HG03378 (cell line): ENCODE data around the gene RABGAP1L.
"Not testable (repeated sequence)": the region's sequence is repeated elsewhere in the genome, so short reads cannot be mapped to it uniquely, and the experiment has no call there.

Experiments
- ATAC-seq: cut with Tn5 transposase; IDR thresholded peaks from one replicate; pipeline ENCODE4 v1.9.1; 2021; ENCODE audit warnings: mild to moderate bottlenecking, moderate library complexity; ENCODE audit not compliant: unreplicated experiment

RABGAP1L gene

DNA sequence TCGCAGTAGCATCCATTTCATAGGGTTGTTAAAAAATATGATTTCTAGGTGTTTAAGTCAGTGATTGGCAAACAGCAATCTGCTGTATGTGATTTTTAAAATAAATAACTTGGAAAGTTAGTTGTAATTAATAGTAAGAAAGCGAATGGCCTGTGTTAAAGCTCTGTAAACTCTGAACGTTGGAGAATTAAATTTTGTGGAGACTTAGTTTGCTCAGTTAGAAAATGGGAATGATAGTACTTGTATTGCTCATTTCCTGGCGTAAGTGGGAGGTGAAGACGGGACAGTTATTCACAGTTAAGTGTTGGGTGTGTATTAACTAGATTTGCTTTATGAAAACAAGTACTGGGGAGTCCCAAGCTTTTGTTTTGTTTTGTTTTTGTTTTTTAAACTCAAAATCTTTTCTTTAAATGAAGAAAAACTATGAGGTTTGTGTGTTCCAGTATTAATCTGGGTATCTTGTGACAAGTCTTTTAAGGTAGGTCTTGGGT, 841.4 kb downstream of the RABGAP1L start:
- no peak for ATAC-seq

- ATAC-seq, result no peak
These were observed 843.7 kb downstream of the RABGAP1L start for GRCh38 chr1:175002910-175003517.

GRCh38 chr1:175003521-175003920, 844.2 kb downstream of the RABGAP1L start:
- ATAC-seq, result no peak

- no peak for ATAC-seq
These were observed 845.9 kb downstream of the RABGAP1L start for GRCh38 chr1:175005085-175005783.

DNA sequence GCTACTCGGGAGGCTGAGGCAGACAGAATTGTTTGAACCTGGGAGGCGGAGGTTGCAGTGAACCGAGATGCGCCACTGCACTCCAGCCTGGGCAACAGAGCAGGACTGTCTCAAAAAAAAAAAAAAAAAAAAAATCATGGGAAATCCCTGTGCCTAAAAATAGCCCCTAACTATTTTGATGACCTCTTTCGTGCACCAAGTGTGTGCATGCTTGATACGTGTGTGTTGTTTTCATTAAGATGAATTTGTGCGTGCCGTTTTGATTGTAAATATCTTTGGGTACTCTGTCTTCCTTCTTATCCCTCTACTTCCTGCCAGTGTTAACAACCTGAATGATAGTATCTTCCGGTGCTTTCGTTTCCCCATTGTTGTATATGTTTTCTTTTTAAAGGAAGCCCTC, 850.2 kb downstream of the RABGAP1L start:
- ATAC-seq, result no peak

GRCh38 chr1:175013445-175013844, 854.1 kb downstream of the RABGAP1L start:
- no peak for ATAC-seq

GRCh38 chr1:175015243-175015642, 855.9 kb downstream of the RABGAP1L start:
- no peak for ATAC-seq

GRCh38 chr1:175019524-175019923, 860.2 kb downstream of the RABGAP1L start:
- no peak for ATAC-seq

DNA sequence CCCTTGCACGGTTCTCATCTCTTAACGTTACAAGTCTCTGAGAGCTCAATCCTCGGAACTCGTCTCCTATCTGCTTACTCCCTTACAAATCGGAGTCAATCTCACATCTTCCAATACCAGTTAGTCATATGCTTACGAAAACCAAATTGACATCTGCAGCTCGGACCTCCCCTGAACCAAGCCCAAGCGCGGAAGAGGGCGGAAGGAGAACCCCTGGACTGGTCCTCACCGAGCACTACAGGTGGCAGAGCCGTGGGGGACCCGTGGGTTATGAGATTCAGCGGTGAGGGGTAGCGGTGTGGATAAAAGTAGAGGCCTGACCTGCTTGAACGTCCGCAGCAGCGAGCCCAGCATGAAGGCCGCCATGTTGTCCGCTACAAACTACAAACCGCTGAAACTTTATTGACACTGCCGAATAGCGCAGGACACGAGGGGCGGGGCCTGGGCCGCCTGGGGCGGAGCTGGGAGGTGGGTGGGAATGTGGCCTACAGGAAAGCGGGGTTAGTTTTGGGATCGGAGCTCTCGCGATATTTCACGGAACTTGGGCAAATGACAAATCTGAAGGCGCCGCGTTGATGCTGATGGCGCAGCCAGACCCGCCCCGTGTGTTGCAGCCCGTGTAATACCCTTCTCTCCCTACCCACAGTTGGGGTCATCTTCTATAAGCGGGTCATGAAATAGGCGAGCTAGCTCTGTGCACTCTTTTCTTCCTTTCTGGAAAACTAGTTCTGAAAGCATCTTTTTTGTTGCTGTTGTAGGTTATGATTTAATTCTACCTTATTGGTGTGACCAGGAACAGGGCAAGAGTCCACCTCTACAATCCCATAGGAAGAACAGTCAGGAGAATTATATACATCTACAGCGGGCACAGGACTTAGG, 864.0 kb downstream of the RABGAP1L start, which contains the start of gene MRPS14:
Gene MRPS14 (minus strand): TSS at position 383 of the 879 bp plus-strand sequence. CDS start 17 bp downstream, at position 366.
- ATAC-seq, result peak; percentile 85

GRCh38 chr1:175023922-175024242, 864.6 kb downstream of the RABGAP1L start:
- not testable (repeated sequence) for ATAC-seq

DNA sequence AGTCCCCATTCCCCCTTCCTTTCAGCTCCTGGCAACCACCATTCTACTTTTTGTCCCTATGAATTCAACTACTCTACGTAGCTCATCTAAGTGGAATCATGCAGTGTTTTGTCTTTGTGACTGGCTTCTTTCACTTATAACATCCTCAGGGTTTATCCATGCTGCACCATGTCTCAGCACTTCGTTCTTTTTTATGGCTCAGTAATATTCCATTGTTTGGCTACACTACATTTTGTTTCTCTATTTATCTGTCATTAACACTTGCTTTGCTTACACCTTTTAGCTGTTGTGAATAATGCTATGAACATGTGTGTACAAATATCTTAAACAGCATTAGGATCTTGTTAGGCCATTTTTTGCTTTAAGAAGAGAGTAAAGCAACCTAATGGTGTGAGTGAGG, 865.5 kb downstream of the RABGAP1L start:
- no peak for ATAC-seq

DNA sequence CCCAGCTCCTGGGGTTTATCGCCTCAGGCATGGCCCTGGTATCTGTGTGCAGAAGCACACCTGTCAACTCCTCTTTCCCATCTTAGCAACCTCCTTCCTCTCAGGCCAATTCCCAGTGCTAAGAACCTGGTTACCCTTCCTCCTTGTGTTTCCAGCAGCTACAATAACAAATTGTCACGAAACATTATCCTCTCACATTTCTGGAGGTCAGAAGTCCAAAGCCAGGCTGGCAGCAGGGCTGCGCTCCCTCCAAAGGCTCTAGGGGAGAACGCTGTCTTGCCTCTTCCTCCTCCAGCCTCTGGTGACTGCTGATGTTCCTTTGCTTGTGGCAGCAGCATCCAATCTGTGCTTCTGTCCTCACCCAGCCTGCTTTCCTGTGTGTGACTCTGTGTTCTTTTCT, 874.6 kb downstream of the RABGAP1L start:
- no peak for ATAC-seq

DNA sequence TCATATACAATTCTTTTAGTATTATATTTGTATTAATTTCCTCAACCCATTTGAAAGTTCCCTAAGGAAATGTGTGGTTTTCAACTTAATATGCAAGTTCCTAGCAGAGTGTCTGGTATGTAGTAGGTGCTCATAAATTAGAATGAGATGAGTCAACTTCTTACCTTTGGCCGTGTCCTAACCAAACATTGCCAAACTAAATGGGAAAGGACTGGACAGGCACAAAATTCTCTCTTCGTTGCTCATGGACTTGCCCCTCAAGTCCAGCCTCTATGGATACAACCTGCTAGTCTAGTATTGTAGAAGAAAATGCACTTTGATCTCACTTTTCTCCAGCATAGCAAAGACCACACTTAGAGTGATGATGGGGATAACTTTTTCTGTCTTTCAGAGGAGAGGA, 875.5 kb downstream of the RABGAP1L start:
- no peak for ATAC-seq

- no peak for ATAC-seq
These were observed 876.5 kb downstream of the RABGAP1L start for GRCh38 chr1:175035865-175036264.

- ATAC-seq, result no peak
These were observed 877.2 kb downstream of the RABGAP1L start for GRCh38 chr1:175036476-175036875.

DNA sequence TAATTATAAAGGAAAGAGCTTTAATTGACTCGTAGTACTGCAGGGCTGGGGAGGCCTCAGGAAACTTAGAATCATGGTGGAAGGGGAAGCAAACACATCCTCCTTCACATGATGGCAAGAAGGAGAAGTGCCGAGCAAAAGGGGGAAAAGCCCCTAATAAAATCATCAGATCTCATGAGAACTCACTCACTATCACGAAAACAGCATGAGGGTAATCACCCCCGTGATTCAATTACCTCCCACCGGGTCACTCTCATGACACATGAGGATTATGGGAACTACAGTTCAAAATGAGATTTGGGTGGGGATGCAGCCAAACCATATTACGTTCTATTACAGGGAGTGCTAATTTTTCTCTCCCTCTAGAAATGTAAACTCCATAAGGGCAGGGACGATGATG, 878.1 kb downstream of the RABGAP1L start:
- ATAC-seq, result no peak

DNA sequence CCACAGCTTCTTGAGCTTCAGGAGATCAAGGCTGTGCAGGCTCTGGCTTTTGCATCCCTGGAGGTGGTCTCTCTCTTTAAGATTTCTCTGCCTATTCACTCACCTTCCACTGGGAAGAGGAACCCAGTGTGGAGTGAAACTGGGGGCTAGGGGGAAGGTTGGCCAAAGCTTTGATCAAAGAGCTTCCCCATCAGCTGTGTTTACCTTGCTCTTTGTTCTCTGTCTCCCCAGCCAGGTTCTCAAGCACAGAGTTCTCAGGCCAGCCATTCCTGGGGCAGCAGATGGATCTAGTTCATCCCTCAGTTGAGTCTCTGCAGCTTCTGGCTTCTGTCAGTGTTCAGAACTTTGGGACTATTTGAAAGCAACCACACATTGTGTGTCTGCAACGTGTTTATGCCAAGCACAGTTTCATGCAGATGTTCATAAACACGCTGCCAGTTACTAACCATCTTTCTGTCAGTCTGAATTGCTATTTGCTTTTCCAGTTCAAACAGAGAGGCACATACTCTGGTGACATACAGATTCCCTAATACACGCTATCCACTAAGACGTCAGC, 881.1 kb downstream of the RABGAP1L start:
- ATAC-seq, result no peak

GRCh38 chr1:175042650-175043049, 883.3 kb downstream of the RABGAP1L start:
- ATAC-seq, result no peak

DNA sequence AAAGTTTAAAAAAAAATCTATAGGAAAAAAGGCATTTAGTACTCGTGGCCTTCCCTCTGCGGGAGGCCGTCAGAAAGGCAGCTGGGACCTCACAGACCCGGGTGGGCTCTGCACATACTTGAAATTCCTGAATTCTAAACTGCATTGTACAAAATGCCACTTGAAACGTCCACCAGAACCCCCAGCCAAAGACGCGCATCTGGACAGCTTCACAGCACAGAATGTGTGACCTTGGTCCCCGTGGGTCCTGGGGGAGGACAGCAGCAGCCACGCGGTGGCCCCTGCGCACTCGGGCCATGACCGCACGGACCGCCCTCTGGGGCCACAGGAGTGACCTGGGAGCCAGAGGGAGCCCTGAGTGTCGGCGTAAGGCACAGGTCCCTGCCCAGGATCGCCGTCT, 884.5 kb downstream of the RABGAP1L start:
- no peak for ATAC-seq

DNA sequence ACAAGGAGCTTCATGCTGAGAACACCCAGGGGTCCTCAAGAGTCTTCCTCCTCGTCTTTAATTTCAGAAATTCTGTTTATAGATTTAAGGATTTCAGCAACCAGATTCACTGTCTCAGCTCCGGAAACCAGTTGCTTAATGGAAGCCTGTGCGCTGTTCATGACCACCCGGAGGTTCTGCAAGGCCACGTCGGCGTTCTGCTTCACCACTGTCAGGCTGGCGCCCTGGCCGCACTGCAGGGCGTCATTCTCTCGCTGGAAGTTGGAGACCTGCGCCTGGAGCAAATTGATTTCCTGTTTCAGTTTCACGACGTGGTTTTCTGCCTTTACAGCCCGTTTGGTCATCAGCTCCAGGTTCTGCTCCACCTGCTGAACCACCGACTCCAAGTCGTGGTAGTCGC, 885.3 kb downstream of the RABGAP1L start:
- ATAC-seq, result not testable (repeated sequence)
